ENCODE data around the gene LRP5.

DNA sequence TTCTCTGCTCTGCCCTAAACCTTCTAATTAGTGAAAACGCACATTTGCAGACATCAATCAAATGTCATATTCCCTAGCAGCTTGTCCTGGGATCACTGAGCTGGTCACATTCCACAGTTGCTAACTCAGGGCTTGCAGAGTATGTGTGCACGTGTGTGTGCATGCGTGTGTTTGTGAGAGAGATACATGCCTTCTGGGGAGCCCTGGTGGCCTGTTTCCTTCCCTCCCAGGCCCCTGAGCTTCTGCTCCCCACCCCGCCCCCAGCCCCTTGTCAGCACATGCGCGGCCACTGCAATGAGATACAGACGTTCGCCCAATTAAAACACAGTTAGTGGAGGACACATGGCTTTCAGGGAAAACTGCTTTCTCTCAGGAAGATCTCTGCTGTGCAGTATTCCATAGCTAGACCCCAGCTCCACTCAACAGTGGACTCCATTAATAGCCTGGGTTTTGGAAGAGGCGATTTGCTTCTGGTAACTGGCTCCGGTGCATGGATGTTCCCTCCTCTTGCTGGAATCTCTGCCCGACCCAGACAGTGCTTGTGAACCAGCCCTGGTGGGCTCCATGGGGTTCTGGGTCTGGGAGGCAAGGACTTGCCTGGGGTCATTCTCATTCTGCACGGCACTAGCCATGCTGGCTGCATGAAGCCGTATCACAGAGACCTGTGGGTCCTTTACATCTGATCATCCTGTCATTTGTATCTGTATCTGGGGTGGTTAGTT lies 17.7 kb downstream of the LRP5 start:
- TF ChIP-seq POLR2A (IDR thresholded peaks at IDR 0.05; ENCODE audit: low read depth, low read length): no peak
- TF ChIP-seq TAF1 (IDR thresholded peaks at IDR 0.05; ENCODE audit: borderline replicate concordance, low read depth, low read length): no peak
- TF ChIP-seq POLR2AphosphoS5 (IDR thresholded peaks at IDR 0.05; ENCODE audit: low read depth, low read length): no peak

Measured in GM12892 (cell line).